ENCODE results near the gene TOGARAM2.
"Not testable (repeated sequence)": the region's sequence is repeated elsewhere in the genome, so short reads cannot be mapped to it uniquely, and the experiment has no call there.

The TOGARAM2 gene

DNA sequence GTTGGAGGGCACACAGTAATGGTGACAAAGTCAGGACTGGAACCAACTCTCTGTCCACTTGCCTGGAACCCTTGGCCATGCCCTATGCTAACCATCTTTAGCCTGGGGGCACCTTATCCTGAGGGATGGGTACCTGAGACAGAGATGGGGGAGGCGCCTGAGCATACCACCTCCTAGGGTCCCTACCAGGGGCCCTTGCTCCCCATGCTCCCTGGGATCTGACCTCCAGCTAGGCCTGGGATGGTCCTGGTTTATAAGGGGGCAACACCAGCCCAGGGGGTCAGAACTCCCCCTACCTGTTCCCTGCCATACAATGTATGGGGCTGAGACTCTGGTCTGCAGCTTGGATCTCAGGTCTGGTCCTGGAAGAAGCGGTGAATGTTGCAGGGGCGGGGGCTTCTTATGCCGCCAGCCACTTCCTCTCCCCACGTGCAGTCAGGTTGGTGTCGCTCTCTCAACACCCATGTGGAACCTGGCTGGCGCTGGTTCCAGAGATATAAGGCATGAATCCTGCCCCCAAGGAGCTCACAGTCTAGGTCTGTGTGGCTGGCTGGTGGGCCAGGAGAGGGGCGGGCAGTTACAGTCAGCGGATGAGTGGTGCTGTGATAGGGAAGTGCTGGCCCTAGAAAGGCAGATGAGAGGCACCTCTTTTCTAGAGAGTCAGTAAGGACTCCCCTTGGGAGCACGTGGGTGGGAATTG lies 3.8 kb upstream of the TOGARAM2 start:
- no peak for DNase-seq

DNA sequence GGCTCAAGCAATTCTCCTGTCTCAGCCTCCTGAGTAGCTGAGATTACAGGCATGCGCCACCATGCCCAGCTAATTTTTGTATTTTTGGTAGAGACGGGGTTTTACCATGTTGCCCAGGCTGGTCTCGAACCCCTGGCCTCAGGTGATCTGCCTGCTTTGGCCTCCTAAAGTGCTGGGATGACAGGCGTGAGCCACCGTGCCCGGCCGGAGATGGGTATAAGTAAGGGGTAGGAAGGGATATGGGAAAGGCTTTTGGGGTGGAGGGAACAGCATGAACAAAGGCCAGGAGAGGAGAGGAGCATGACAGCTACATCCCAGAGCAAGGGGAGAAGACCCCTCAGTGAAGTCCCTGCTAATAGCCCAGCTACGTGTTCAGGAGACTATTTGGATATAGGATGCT lies 3.1 kb upstream of the TOGARAM2 start:
- not testable (repeated sequence) for DNase-seq

- no peak for DNase-seq
These were observed 2.5 kb upstream of the TOGARAM2 start for GRCh38 chr2:28978606-28979005.

DNA sequence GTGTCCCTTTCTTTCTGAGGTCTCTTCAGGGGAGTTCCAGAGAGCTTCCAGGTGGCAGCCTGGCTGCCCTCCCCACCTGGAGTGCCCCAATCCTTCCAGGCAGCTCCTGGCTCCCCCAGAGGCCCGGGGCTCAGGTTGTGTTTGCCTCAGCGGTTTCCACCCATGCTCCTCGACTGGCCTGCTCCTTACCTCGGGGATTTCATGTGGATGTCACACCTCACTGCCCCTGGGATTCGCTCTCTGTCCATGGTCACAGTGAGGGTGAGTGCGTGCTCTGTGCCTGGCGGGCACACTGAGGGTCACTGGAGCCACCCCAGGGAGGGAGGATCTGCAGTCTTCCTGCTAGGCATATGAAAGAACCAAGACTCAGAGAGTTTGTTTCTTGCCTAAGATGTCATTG lies 2.1 kb upstream of the TOGARAM2 start:
- no peak for DNase-seq

- no peak for DNase-seq
These were observed 1.3 kb upstream of the TOGARAM2 start for GRCh38 chr2:28979576-28980366.

DNA sequence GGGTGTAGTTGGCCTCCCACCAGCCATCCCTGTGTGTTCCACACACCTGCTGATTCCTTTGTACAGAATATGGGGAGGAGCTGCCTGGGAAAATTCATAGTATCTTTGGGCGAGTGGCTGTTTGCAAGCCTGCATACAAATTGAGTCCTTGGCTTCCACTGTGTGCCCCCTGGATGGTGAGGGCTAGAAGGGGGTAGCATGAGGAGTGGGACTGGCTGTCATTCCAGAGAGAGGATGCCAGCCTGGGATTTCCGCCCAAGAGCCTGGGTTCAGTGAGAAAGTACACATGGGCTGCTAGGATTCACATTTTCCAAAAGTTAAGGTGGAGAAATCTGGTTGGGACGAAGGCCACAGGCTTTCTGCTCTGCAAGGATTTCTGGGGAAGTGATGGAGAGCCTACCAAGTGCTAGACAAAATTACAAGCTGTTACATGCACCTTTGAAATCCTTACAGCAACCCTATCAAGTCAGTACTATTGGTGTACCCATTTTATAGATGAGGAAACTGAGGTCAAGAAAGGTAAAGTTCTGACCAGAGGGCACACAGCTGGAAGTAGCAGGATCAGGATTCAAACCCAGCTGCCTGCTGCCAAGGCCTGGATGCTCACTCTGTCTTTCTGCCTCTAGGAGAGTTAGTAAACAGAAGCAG lies 606 bp upstream of the TOGARAM2 start:
- no peak for DNase-seq

DNA sequence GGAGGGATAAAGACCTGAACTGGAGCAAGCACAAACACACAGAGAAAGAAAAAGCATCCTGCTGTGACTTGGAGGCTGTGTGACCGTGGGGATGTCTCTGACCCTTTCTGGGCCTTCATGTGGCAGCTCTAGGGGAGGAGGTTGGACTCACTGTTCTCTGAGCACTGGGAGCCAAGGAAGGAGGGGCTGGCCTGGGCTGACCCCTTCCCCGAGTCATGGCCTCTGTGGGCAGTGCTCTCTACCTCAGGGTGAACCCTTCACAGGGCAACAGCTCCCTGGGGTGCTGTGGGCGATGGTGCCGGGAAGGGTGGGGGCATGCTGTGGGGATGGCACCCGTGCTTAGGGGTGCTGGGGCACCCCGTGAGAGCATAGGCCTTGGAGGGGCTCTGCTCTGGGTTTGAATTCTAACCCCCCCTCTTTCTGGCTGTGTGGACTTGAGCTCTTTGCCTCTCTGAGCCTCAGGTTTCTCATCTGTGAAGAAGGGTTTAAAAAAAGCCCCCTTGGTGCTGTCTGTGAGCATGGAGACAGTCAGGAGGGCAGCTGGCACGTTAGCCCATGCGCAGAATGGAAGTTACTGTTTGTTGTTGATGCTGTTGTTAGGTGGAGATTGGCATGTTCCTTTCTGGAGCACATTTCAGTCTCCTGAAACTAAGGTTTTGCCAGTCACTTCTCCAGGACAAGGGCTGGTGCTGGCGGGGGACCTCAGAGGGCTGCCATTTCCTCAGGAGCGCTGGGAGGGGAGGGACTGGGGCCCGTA lies 700 bp downstream of the TOGARAM2 start:
- DNase-seq: no peak

- no peak for DNase-seq
These were observed 1.4 kb downstream of the TOGARAM2 start for GRCh38 chr2:28982381-28982950.

DNA sequence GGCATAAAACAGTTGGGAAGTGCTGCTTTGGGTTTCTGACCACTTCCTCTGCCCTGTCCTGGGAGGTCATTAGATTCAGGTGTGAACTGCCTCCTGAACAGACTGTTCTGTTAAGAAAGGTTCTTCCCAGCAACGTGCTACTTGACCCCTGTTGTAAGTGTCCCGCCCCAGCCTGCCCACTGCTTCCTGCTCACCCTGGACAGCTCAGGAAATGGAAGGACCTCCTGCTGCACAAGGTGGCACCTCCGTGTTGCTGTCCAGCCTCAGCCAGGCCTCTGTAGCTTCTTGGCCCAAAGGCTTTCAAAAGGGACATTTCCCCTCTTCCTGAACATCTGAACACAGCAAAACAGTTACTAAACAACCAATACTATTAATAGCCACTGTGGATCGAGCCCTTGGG lies 5.3 kb downstream of the TOGARAM2 start:
- no peak for DNase-seq

GRCh38 chr2:28989973-28990372 lies 8.9 kb downstream of the TOGARAM2 start:
- DNase-seq: no peak

DNA sequence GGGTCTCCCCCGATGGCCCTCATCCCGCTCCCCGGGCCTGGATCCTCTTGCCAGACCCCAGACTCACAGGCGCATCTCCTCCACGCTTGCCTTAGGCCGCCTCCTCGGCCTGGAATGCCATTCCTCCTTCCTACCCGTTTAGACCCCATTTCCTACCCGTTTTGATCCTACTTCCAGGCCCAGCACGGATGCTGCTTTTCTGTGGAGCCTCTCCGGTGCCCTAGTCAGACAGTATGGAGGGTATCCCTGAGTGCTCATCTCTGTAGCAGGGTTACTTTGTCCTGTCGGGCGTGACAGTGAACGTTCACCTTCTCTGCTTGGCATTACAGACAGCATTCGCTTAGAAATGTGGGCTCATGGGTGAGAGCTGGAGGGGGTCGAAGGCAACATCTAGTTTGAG lies 9.3 kb downstream of the TOGARAM2 start:
- DNase-seq: no peak

GRCh38 chr2:28991021-28991420 lies 9.9 kb downstream of the TOGARAM2 start:
- no peak for DNase-seq

DNA sequence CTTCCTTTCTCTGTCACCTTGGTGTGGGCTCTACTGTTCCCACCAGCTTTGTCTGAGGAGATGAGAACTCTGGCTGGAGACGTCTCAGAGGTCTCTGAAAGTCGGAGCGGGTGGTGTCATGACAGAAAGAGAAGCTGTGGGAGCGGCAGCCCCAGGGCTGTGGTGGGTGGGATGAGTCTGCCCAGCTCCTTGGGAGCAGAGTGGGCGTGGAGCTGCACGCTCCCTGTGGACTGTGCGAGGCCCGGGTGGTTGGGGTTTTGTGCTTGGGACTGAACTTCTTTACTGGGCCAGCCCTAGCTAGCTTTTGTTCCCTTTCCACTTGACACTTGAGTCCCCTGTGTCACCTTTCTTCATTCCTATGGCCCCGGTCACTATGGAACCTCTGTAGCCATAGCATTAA lies 10.4 kb downstream of the TOGARAM2 start:
- no peak for DNase-seq

GRCh38 chr2:28993206-28993960 lies 12.3 kb downstream of the TOGARAM2 start:
- no peak for DNase-seq

- no peak for DNase-seq
These were observed 13.0 kb downstream of the TOGARAM2 start for GRCh38 chr2:28994074-28994473.

- no peak for DNase-seq
These were observed 13.6 kb downstream of the TOGARAM2 start for GRCh38 chr2:28994679-28995078.

- no peak for DNase-seq
These were observed 15.0 kb downstream of the TOGARAM2 start for GRCh38 chr2:28995765-28996750.

DNA sequence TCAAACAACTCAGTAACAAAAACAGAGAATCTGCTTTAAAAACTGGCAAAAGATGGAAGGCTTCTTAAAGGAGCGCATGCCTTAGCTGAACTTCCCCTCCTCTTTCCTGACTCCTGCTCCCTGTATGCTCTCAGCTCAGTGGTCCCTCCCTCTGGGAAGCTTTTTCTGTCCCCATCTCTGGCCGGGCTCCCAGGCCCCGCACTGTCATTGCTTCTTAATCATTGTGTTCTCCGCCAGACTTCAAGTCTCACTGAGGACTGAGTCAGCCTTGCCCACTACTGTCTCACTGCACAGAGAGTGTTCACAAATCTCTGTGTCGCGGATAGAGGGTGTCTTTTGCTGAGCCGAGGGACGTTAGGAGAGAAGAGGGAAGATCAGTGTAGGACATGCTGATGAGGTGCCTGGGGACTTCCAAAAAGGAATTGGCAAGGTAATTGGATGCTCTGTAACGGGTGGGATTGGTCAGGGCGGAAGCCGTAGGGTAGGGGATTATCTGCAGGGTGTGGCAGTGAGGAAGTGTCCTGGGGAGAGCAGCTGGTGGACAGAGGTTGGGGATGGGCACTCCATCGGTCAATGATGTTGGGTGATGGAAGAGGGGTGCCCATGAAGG lies 16.2 kb downstream of the TOGARAM2 start:
- DNase-seq: no peak

- no peak for DNase-seq
These were observed 17.0 kb downstream of the TOGARAM2 start for GRCh38 chr2:28997847-28998735.

All from NCI-H526 treated with DMSO at 0.1 percent for 48 hours (cell line).